Vagina (tissue), 2 donors: ENCODE data around the gene NUAK1. TPM values are rescaled to one million over a fixed set of nuclear protein-coding genes. Genes with fewer than 3 reads are reported as not detected.

Source experiments
- DNase-seq, 2 donors: peaks; one replicate each; pipeline ENCODE4 v3.0.0-alpha.2; 2017; ENCODE audit errors: extremely low spot score in 2 of 2
- H3K27ac ChIP-seq: fragments of 200-600 bp; sonication (generic); one replicate; pipeline ENCODE4 v1.5.1; 2019
- H3K27me3 ChIP-seq: fragments of 200-600 bp; sonication (generic); one replicate; pipeline ENCODE4 v1.5.1; 2019
- H3K36me3 ChIP-seq, 2 donors: fragments of 200-600 bp; sonication (generic); one replicate each; pipeline ENCODE4 v1.5.1; 2017 to 2019
- H3K4me1 ChIP-seq: fragments of 200-600 bp; sonication (generic); one replicate; pipeline ENCODE4 v1.5.1; 2019
- H3K4me3 ChIP-seq, 2 donors: fragments of 200-600 bp; sonication (generic); 1 replicate in 1 of 2; 2 replicates in 1 of 2; pipeline ENCODE4 v1.5.1; 2016 to 2019
- H3K9me3 ChIP-seq: fragments of 200-600 bp; sonication (generic); one replicate; pipeline ENCODE4 v1.5.1; 2019
- POLR2A ChIP-seq, 2 donors: fragments of 450-650 bp; IDR thresholded peaks; one replicate each; pipeline ENCODE4 v1.6.1; 2017; ENCODE audit warnings: antibody characterized with exemption in 2 of 2, mild to moderate bottlenecking in 2 of 2, moderate library complexity in 2 of 2
- POLR2AphosphoS5 ChIP-seq, 2 donors: sonication (generic); formaldehyde crosslinking; IDR thresholded peaks; one replicate each; pipeline ENCODE4 v1.9.0; 2017; ENCODE audit warnings: antibody characterized with exemption in 2 of 2, mild to moderate bottlenecking in 2 of 2, low read depth in 1 of 2; ENCODE audit not compliant: insufficient read depth in 1 of 2
- intact Hi-C: fragments of 100-400 bp; cut with DNase I; formaldehyde crosslinking; loops from one replicate; pipeline ENCODE4 v1.15.1; 2023
- total RNA-seq: library from RNA; depleted of rRNA; stranded (reverse); fragments of >200 nt; gene quantifications from one replicate; pipeline ENCODE4 v1.2.3, GENCODE V29; 2016
- TF ChIP-seq, protein P1 (sequence below), 3 experiments: fragments of 450-650 bp in 2 of 3; fragments of 200-600 bp in 1 of 3; sonication (generic) in 1 of 3; IDR thresholded peaks; one replicate each; pipeline ENCODE4 v1.5.1; 2017 to 2019; ENCODE audit warnings: antibody characterized with exemption in 3 of 3, mild to moderate bottlenecking in 2 of 3, moderate library complexity in 2 of 3

NUAK1 gene
- total RNA-seq, result 22.8 TPM

- peaks cover 54% of the 10 kb centered on the region for H3K4me1 ChIP-seq
Observed at GRCh38 chr12:106138633-106139421, at the start of gene NUAK1. Gene NUAK1 (minus strand): TSS chr12:106138954. CDS start chr12:106138653, 301 bp downstream.

GRCh38 chr12:106188256-106188655 is 49.5 kb upstream of the NUAK1 start:
- no peak for DNase-seq
- Histone ChIP-seq H3K27ac (no peak overlapping the region), H3K9me3 (no peaks in the 10 kb centered on the region), H3K36me3 (no peaks in the 10 kb centered on the region), H3K4me1 (no peaks in the 10 kb centered on the region), H3K4me3 (no peak overlapping the region), H3K27me3 (no peaks in the 10 kb centered on the region)
- intact Hi-C loops, result no loop called here
- TF ChIP-seq POLR2A (IDR thresholded peaks at IDR 0.05) (no peak), POLR2AphosphoS5 (IDR thresholded peaks at IDR 0.05; ENCODE audit: insufficient read depth in 1 of 2, low read depth in 1 of 2) (no peak)
- TF ChIP-seq, protein P1, sequence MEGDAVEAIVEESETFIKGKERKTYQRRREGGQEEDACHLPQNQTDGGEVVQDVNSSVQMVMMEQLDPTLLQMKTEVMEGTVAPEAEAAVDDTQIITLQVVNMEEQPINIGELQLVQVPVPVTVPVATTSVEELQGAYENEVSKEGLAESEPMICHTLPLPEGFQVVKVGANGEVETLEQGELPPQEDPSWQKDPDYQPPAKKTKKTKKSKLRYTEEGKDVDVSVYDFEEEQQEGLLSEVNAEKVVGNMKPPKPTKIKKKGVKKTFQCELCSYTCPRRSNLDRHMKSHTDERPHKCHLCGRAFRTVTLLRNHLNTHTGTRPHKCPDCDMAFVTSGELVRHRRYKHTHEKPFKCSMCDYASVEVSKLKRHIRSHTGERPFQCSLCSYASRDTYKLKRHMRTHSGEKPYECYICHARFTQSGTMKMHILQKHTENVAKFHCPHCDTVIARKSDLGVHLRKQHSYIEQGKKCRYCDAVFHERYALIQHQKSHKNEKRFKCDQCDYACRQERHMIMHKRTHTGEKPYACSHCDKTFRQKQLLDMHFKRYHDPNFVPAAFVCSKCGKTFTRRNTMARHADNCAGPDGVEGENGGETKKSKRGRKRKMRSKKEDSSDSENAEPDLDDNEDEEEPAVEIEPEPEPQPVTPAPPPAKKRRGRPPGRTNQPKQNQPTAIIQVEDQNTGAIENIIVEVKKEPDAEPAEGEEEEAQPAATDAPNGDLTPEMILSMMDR (IDR thresholded peaks at IDR 0.05), result no peak

More at GRCh38 chr12:106138633-106139421, at the start of gene NUAK1:
- peak within 1 kb of the TSS; percentile 77 to 97 for H3K4me3 ChIP-seq
- peak within 1 kb of the TSS; percentile 94 for H3K27ac ChIP-seq
- no peak for DNase-seq
- H3K9me3 ChIP-seq, result no peaks in the 10 kb centered on the region
- intact Hi-C loops, result loop anchor here (5.0 kb wide), 2 partner anchors 432 to 717 kb away; no protein-coding TSS in a partner anchor
- no peaks in the 10 kb centered on the region for H3K36me3 ChIP-seq
- H3K27me3 ChIP-seq, result no peaks in the 10 kb centered on the region
- TF ChIP-seq, protein P1 (IDR thresholded peaks at IDR 0.05), result no peak
- TF ChIP-seq POLR2AphosphoS5 (IDR thresholded peaks at IDR 0.05; ENCODE audit: insufficient read depth in 1 of 2, low read depth in 1 of 2), result no peak
- no peak for TF ChIP-seq POLR2A (IDR thresholded peaks at IDR 0.05)

GRCh38 chr12:106187842-106188241 is 49.1 kb upstream of the NUAK1 start:
- TF ChIP-seq, protein P1 (IDR thresholded peaks at IDR 0.05), result no peak
- TF ChIP-seq POLR2AphosphoS5 (IDR thresholded peaks at IDR 0.05; ENCODE audit: insufficient read depth in 1 of 2, low read depth in 1 of 2), result no peak
- no peak for TF ChIP-seq POLR2A (IDR thresholded peaks at IDR 0.05)

GRCh38 chr12:106187155-106187789 is 48.5 kb upstream of the NUAK1 start:
- no peak overlapping the region for H3K27ac ChIP-seq
- intact Hi-C loops, result no loop called here
- H3K9me3 ChIP-seq, result no peaks in the 10 kb centered on the region
- H3K27me3 ChIP-seq, result no peaks in the 10 kb centered on the region
- no peaks in the 10 kb centered on the region for H3K4me1 ChIP-seq
- no peak for DNase-seq
- TF ChIP-seq POLR2AphosphoS5 (IDR thresholded peaks at IDR 0.05; ENCODE audit: insufficient read depth in 1 of 2, low read depth in 1 of 2) (no peak), POLR2A (IDR thresholded peaks at IDR 0.05) (no peak)
- TF ChIP-seq, protein P1 (IDR thresholded peaks at IDR 0.05), result no peak
- no peaks in the 10 kb centered on the region for H3K36me3 ChIP-seq
- no peak overlapping the region for H3K4me3 ChIP-seq

More at GRCh38 chr12:106187842-106188241, 49.1 kb upstream of the NUAK1 start:
- H3K27me3 ChIP-seq, result no peaks in the 10 kb centered on the region
- no peak overlapping the region for H3K27ac ChIP-seq
- H3K9me3 ChIP-seq, result no peaks in the 10 kb centered on the region
- intact Hi-C loops, result no loop called here
- no peaks in the 10 kb centered on the region for H3K36me3 ChIP-seq
- H3K4me3 ChIP-seq, result no peak overlapping the region
- DNase-seq, result no peak
- no peaks in the 10 kb centered on the region for H3K4me1 ChIP-seq
